ENCODE results near the gene CRABP2. TPM values are rescaled to one million over a fixed set of nuclear protein-coding genes. Genes with fewer than 3 reads are reported as not detected.
A peak's percentile ranks its signal among the peaks of the same experiment; 100 is the strongest.

Gene CRABP2
- total RNA-seq (2021) (1.1 and 4.0 TPM in 2 replicates), Bru-seq, nascent RNA (percentile 30 among the genes with signal in this experiment), BruChase-seq, experiment 1, labeled RNA remaining after a 2-hour chase (percentile 41 among the genes with signal in this experiment), BruChase-seq, experiment 2, labeled RNA remaining after a 6-hour chase (percentile 50 among the genes with signal in this experiment)
- long read RNA-seq, partial matches to known transcripts = 0 of 3 reads
- long read RNA-seq, other reads (novel, unspliced or antisense) = 0 of 3 reads

DNA sequence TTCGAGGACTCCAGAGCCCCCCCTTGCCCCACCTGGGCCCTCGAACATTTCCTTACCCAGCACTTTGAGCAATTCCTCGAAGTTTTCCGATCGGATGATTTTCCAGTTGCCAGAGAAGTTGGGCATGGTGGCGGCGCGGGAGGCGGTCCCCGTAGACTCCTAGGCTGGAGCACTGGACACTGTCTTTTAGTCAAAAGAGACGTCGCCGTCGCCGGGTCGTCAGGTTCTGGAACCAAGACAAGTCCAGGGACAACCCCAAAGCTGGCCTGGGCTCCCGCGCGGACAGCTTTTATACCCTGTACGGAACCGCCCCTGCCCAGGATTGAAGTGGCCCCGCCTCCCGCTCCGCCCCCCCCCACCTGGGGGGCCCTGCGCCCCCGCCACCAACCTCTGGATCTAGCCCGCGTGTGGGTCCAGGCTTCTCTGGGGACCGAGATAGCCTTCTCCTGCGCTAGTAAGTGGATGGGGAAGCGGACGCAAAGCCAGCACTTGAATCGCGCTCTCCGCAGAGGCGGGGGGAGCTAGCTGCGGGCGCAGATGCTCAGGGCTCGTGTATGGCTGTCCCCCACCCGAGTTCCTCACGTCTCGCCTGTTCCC lies at the start of gene CRABP2:
Gene CRABP2 (minus strand): TSS at position 263 of the 597 bp plus-strand sequence. CDS start 137 bp downstream, at position 126.
- H3K27ac ChIP-seq (ENCODE audit: low read depth, low read length, poor library complexity, severe bottlenecking) = no peak within 1 kb of the TSS
- peak; percentile 53 for DNase-seq (ENCODE audit: low spot score)
- no peaks in the 10 kb centered on the region for H3K9me3 ChIP-seq (ENCODE audit: low read depth, low read length, poor library complexity, severe bottlenecking)
- intact Hi-C loops (cut with micrococcal nuclease; ENCODE audit: unreplicated experiment) = loop anchor here (1.0 kb wide), 1 partner anchor 16 kb away; no protein-coding TSS in a partner anchor
- POLR2A ChIA-PET (ENCODE audit: low non-redundant PET) = no interaction called here
- H3K4me1 ChIP-seq (ENCODE audit: insufficient read depth, low read length, poor library complexity, severe bottlenecking) = peaks cover 34% of the 10 kb centered on the region
- TF ChIP-seq, protein P1, sequence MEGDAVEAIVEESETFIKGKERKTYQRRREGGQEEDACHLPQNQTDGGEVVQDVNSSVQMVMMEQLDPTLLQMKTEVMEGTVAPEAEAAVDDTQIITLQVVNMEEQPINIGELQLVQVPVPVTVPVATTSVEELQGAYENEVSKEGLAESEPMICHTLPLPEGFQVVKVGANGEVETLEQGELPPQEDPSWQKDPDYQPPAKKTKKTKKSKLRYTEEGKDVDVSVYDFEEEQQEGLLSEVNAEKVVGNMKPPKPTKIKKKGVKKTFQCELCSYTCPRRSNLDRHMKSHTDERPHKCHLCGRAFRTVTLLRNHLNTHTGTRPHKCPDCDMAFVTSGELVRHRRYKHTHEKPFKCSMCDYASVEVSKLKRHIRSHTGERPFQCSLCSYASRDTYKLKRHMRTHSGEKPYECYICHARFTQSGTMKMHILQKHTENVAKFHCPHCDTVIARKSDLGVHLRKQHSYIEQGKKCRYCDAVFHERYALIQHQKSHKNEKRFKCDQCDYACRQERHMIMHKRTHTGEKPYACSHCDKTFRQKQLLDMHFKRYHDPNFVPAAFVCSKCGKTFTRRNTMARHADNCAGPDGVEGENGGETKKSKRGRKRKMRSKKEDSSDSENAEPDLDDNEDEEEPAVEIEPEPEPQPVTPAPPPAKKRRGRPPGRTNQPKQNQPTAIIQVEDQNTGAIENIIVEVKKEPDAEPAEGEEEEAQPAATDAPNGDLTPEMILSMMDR (conservative IDR thresholded peaks at IDR 0.05; ENCODE audit: low read depth, low read length) = no peak
- no peak for TF ChIP-seq EZH2 (IDR thresholded peaks at IDR 0.05; ENCODE audit: borderline replicate concordance, low read depth, low read length, poor library complexity, severe bottlenecking)
- H3K27me3 ChIP-seq (replicated peaks; ENCODE audit: insufficient read depth, low read depth, low read length, poor library complexity) = peaks cover 5% of the 10 kb centered on the region
- H3K36me3 ChIP-seq (ENCODE audit: insufficient read depth, low read length, poor library complexity, severe bottlenecking) = no peaks in the 10 kb centered on the region
- CTCF ChIA-PET = interaction anchor here (0.6 to 4.2 kb wide), 9 partner anchors 14 to 205 kb away, joined by 3 to 48 read pairs (median 4); partner anchors contain the start of gene NTRK1
- peak within 1 kb of the TSS; percentile 42 for H3K4me3 ChIP-seq (ENCODE audit: low read depth, low read length, poor library complexity, severe bottlenecking)
- BruUV-seq (replicated peaks) = no TSS peak

DNA sequence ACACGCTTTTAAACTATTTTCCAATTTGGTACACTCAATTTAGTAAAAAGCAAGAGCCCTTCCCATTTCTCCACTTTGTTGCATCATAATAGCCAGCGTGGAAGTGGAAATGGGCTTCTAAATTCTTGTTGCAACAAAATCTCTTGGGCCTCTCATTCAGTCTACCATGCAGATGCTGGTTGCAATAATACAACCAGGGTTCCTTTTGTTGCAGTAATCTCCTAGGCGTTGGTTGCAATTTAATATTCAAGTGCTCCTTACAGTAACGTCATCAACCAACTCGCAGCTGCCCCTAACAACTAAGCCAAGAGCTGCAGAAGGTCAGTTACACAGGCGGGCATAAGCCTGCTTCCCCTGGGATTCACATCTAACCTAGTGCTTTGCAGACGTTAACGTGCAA lies 48.8 kb upstream of the CRABP2 start:
- Histone ChIP-seq H3K9me3 (ENCODE audit: low read depth, low read length, poor library complexity, severe bottlenecking) (no peaks in the 10 kb centered on the region), H3K4me3 (ENCODE audit: low read depth, low read length, poor library complexity, severe bottlenecking) (no peak overlapping the region), H3K36me3 (ENCODE audit: insufficient read depth, low read length, poor library complexity, severe bottlenecking) (no peaks in the 10 kb centered on the region), H3K4me1 (ENCODE audit: insufficient read depth, low read length, poor library complexity, severe bottlenecking) (peaks cover 9% of the 10 kb centered on the region), H3K27ac (ENCODE audit: low read depth, low read length, poor library complexity, severe bottlenecking) (no peak overlapping the region), H3K27me3 (replicated peaks; ENCODE audit: insufficient read depth, low read depth, low read length, poor library complexity) (no peaks in the 10 kb centered on the region)
- no peak for DNase-seq (ENCODE audit: low spot score)
- ChIA-PET CTCF (no interaction called here), POLR2A (ENCODE audit: low non-redundant PET) (no interaction called here)
- TSS peak; percentile 8 for BruUV-seq (replicated peaks)
- TF ChIP-seq, protein P1 (conservative IDR thresholded peaks at IDR 0.05; ENCODE audit: low read depth, low read length) = no peak
- TF ChIP-seq EZH2 (IDR thresholded peaks at IDR 0.05; ENCODE audit: borderline replicate concordance, low read depth, low read length, poor library complexity, severe bottlenecking) = no peak
- intact Hi-C loops (cut with micrococcal nuclease; ENCODE audit: unreplicated experiment) = no loop called here

DNA sequence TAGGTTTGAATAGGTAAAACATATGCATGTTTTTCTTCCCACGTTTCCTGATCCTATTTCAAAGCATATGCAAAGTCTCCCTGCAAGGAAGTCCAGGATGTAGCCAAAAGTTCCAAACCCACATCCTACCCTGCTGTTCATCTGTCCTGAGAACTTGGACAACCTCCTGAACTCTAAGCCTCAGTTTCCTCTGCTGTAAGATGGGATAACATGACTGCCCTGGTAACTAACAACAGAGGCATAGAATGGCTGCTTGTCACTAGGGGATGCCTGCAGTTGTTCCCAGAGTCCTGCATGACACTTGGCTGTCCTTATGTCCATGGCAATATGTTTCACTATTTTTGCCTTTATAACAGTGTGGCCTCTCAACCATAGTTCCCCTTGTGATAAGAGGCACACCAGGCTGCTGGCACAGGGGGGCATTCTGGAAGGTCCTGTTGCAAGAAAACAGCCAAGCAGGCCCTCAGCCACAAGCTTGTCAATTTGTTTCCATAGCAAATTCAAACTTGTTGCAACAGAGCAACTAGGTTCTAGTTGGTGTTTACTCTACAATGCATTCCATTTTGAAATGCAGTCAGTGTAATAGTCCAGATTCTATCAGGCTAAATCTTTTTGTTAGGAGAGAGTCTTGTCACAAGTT lies 47.6 kb upstream of the CRABP2 start:
- Histone ChIP-seq H3K27me3 (replicated peaks; ENCODE audit: insufficient read depth, low read depth, low read length, poor library complexity) (no peaks in the 10 kb centered on the region), H3K36me3 (ENCODE audit: insufficient read depth, low read length, poor library complexity, severe bottlenecking) (no peaks in the 10 kb centered on the region), H3K27ac (ENCODE audit: low read depth, low read length, poor library complexity, severe bottlenecking) (peak overlapping the region; percentile 98), H3K4me1 (ENCODE audit: insufficient read depth, low read length, poor library complexity, severe bottlenecking) (peaks cover 21% of the 10 kb centered on the region), H3K9me3 (ENCODE audit: low read depth, low read length, poor library complexity, severe bottlenecking) (no peaks in the 10 kb centered on the region), H3K4me3 (ENCODE audit: low read depth, low read length, poor library complexity, severe bottlenecking) (peak overlapping the region; percentile 92)
- intact Hi-C loops (cut with micrococcal nuclease; ENCODE audit: unreplicated experiment) = no loop called here
- ChIA-PET POLR2A (ENCODE audit: low non-redundant PET) (interaction anchor here (0.8 kb wide), 1 partner anchor 15 kb away, joined by 3 read pairs; the partner anchor contains the start of gene PRCC), CTCF (interaction anchor here (0.6 kb wide), 1 partner anchor 55 kb away, joined by 3 read pairs; no protein-coding TSS in a partner anchor)
- TF ChIP-seq EZH2 (IDR thresholded peaks at IDR 0.05; ENCODE audit: borderline replicate concordance, low read depth, low read length, poor library complexity, severe bottlenecking) = no peak
- TF ChIP-seq, protein P1 (conservative IDR thresholded peaks at IDR 0.05; ENCODE audit: low read depth, low read length) = no peak
- no peak for DNase-seq (ENCODE audit: low spot score)
- TSS peak; percentile 62 for BruUV-seq (replicated peaks)

Data from A673 (cell line).